HCT116 (cell line): ENCODE results near the gene SH3D19. TPM values are rescaled to one million over a fixed set of nuclear protein-coding genes. Genes with fewer than 3 reads are reported as not detected.

Experiments used
- ATAC-seq: fragments of 200-7000 bp; cut with Tn5 transposase; 2 replicates; pipeline ENCODE4 v1.9.1; 2020; ENCODE audit warnings: mild to moderate bottlenecking, moderate library complexity
- BruUV-seq: library from RNA; stranded (reverse); fragments of 400-500 nt; replicated peaks from 2 replicates; lab custom pipeline; 2021; lab: Mats Ljungman, UMichigan
- CTCF ChIA-PET: fragments of 300-600 bp; sonication (Branson Sonifier 250); formaldehyde crosslinking; loops from one replicate; lab custom pipeline; 2021; ENCODE audit warnings: antibody characterized with exemption; lab: Charles Lee
- POLR2A ChIA-PET: fragments of 300-600, 350-600 bp; sonication (Branson Sonifier 250); formaldehyde crosslinking; loops from one replicate; lab custom pipeline; 2021; ENCODE audit warnings: antibody characterized with exemption; lab: Charles Lee
- RAD21 ChIA-PET, 2 experiments: fragments of 300-600 bp; sonication (Branson Sonifier 250); formaldehyde crosslinking; loops; one replicate each; lab custom pipeline; 2023; ENCODE audit warnings: low total read pairs in 2 of 2; ENCODE audit not compliant: uncharacterized antibody in 2 of 2, unreplicated experiment in 2 of 2, low non-redundant PET in 1 of 2; lab: Charles Lee
- DNase-seq: peaks from one replicate; pipeline ENCODE4 v3.0.0-alpha.2; 2010; ENCODE audit warnings: low read depth, low spot score
- H2AFZ ChIP-seq: fragments of 200-600 bp; shearing (Covaris generic), sonication (generic); 2 replicates; pipeline ENCODE4 v1.6.1; 2017; ENCODE audit warnings: low read depth, mixed run types, mixed read lengths, antibody characterized with exemption, low read length; ENCODE audit not compliant: poor library complexity, severe bottlenecking
- H3K27ac ChIP-seq: 2 replicates; pipeline ENCODE4 v1.5.1; 2012; ENCODE audit warnings: low read depth, low read length
- H3K27me3 ChIP-seq: fragments of 200-600 bp; sonication (generic); 2 replicates; pipeline ENCODE4 v1.6.1; 2016; ENCODE audit warnings: mixed run types, low read length, mixed read lengths; ENCODE audit not compliant: insufficient read depth
- H3K36me3 ChIP-seq, 2 experiments: fragments of 200-500 bp in 1 of 2; fragments of 200-600 bp in 1 of 2; sonication (Bioruptor generic) in 1 of 2; sonication (generic) in 1 of 2; 2 replicates each; pipeline versions ENCODE4 v1.5.1 to v1.6.1; 2014 to 2016; ENCODE audit warnings: low read length in 2 of 2, inconsistent platforms in 1 of 2, mixed read lengths in 1 of 2, mixed run types in 1 of 2; ENCODE audit not compliant: insufficient read depth in 2 of 2, control insufficient read depth in 1 of 2
- H3K4me1 ChIP-seq, 2 experiments: fragments of 200-600 bp in 1 of 2; sonication (generic) in 1 of 2; 2 replicates each; pipeline versions ENCODE4 v1.5.1 to v1.6.1; 2012 to 2017; ENCODE audit warnings: low read length in 2 of 2, inconsistent platforms in 1 of 2, mild to moderate bottlenecking in 1 of 2, mixed read lengths in 1 of 2, mixed run types in 1 of 2, moderate library complexity in 1 of 2; ENCODE audit not compliant: insufficient read depth in 2 of 2, control insufficient read depth in 1 of 2
- H3K4me2 ChIP-seq: fragments of 200-600 bp; sonication (generic); 2 replicates; pipeline ENCODE4 v1.6.1; 2017; ENCODE audit warnings: mixed run types, low read length, mixed read lengths
- H3K4me3 ChIP-seq, 2 experiments: fragments of 200-600 bp in 1 of 2; sonication (generic) in 1 of 2; replicated peaks in 1 of 2; 2 replicates each; pipeline ENCODE4 v1.5.1; 2011 to 2016; ENCODE audit warnings: low read length in 2 of 2, control low read depth in 1 of 2, low read depth in 1 of 2, mild to moderate bottlenecking in 1 of 2, mixed read lengths in 1 of 2, mixed run types in 1 of 2
- H3K79me2 ChIP-seq: fragments of 200-600 bp; sonication (generic); 2 replicates; pipeline ENCODE4 v1.6.1; 2017; ENCODE audit warnings: mild to moderate bottlenecking, mixed run types, low read length, moderate library complexity, mixed read lengths; ENCODE audit not compliant: insufficient read depth
- H3K9ac ChIP-seq: fragments of 200-600 bp; sonication (generic); 2 replicates; pipeline ENCODE4 v1.6.1; 2016; ENCODE audit warnings: low read length, mixed read lengths
- H3K9me2 ChIP-seq: fragments of 200-600 bp; sonication (generic), shearing (Covaris generic); 2 replicates; pipeline ENCODE4 v1.6.1; 2017; ENCODE audit warnings: mixed run types, mild to moderate bottlenecking, moderate library complexity; ENCODE audit not compliant: insufficient read depth
- H3K9me3 ChIP-seq, 2 experiments: fragments of 200-500 bp in 1 of 2; fragments of 200-600 bp in 1 of 2; sonication (Bioruptor generic) in 1 of 2; sonication (generic) in 1 of 2; 2 replicates each; pipeline ENCODE4 v1.6.1; 2014 to 2017; ENCODE audit warnings: low read length in 2 of 2, mixed read lengths in 2 of 2, inconsistent platforms in 1 of 2, low read depth in 1 of 2, mild to moderate bottlenecking in 1 of 2, mixed run types in 1 of 2, moderate library complexity in 1 of 2; ENCODE audit not compliant: control insufficient read depth in 1 of 2, insufficient read depth in 1 of 2
- H4K20me1 ChIP-seq: fragments of 200-600 bp; sonication (generic), shearing (Covaris generic); 2 replicates; pipeline ENCODE4 v1.6.1; 2017; ENCODE audit warnings: mixed run types, mild to moderate bottlenecking, moderate library complexity; ENCODE audit not compliant: insufficient read depth
- CBX3 ChIP-seq: IDR thresholded peaks from 2 replicates; pipeline ENCODE4 v1.6.1; 2012; ENCODE audit warnings: low read depth
- ELF1 ChIP-seq: IDR thresholded peaks from 2 replicates; pipeline ENCODE4 v1.6.1; 2012; ENCODE audit warnings: low read depth, borderline replicate concordance
- EZH2phosphoT487 ChIP-seq: fragments of 200-600 bp; IDR thresholded peaks from 2 replicates; pipeline ENCODE4 v1.6.1; 2018; ENCODE audit warnings: antibody characterized with exemption, borderline replicate concordance
- FOSL1 ChIP-seq: IDR thresholded peaks from 2 replicates; pipeline ENCODE4 v1.6.1; 2012; ENCODE audit warnings: low read depth
- JUND ChIP-seq: IDR thresholded peaks from 2 replicates; pipeline ENCODE4 v1.6.1; 2012
- POLR2A ChIP-seq: IDR thresholded peaks from 2 replicates; pipeline ENCODE4 v1.7.0; 2011; ENCODE audit warnings: borderline replicate concordance; ENCODE audit not compliant: insufficient read depth, insufficient read length; ENCODE audit errors: extremely low read depth
- POLR2AphosphoS5 ChIP-seq: IDR thresholded peaks from 2 replicates; pipeline ENCODE4 v1.6.1; 2011; ENCODE audit warnings: mild to moderate bottlenecking, low read depth, low read length, moderate library complexity
- RAD21 ChIP-seq: IDR thresholded peaks from 2 replicates; pipeline ENCODE4 v1.6.1; 2012; ENCODE audit warnings: low read depth, mild to moderate bottlenecking
- SIN3A ChIP-seq: IDR thresholded peaks from 2 replicates; pipeline ENCODE4 v1.6.1; 2012; ENCODE audit warnings: low read depth
- SP1 ChIP-seq: IDR thresholded peaks from 2 replicates; pipeline ENCODE4 v1.6.1; 2012; ENCODE audit warnings: low read depth
- TCF7L2 ChIP-seq: IDR thresholded peaks from 2 replicates; pipeline ENCODE4 v1.7.0; 2011; ENCODE audit warnings: borderline replicate concordance, inconsistent platforms; ENCODE audit not compliant: insufficient read depth, insufficient read length; ENCODE audit errors: extremely low read depth
- YY1 ChIP-seq: IDR thresholded peaks from 2 replicates; pipeline ENCODE4 v1.6.1; 2011; ENCODE audit warnings: low read length, low read depth, moderate library complexity, mild to moderate bottlenecking; ENCODE audit not compliant: insufficient replicate concordance; ENCODE audit errors: extremely low read depth
- ZFX ChIP-seq: fragments of 450-650 bp; IDR thresholded peaks from 2 replicates; pipeline ENCODE4 v1.6.1; 2017
- ZNF274 ChIP-seq: fragments of 200-500 bp; sonication (Bioruptor generic); IDR thresholded peaks from 2 replicates; pipeline ENCODE4 v1.6.1; 2014; ENCODE audit warnings: mild to moderate bottlenecking, low read depth, low read length, inconsistent platforms
- intact Hi-C: fragments of 100-400 bp; cut with micrococcal nuclease; formaldehyde crosslinking; loops from 2 replicates; pipeline ENCODE4 v1.10.0; 2022
- total RNA-seq: library from RNA; stranded (reverse); gene quantifications from one replicate; pipeline ENCODE4 v1.2.1, GENCODE V29; 2021; ENCODE audit not compliant: unreplicated experiment
- TF ChIP-seq, protein P1 (sequence below), 3 experiments: fragments of 200-600 bp in 1 of 3; sonication (generic) in 1 of 3; IDR thresholded peaks in 2 of 3; conservative IDR thresholded peaks in 1 of 3; 2 replicates each; pipeline ENCODE4 v1.5.1; 2012 to 2017; ENCODE audit warnings: low read depth in 2 of 3, low read length in 2 of 3, antibody characterized with exemption in 1 of 3, borderline replicate concordance in 1 of 3, control low read depth in 1 of 3, mild to moderate bottlenecking in 1 of 3, mixed read lengths in 1 of 3, mixed run types in 1 of 3, moderate library complexity in 1 of 3; ENCODE audit not compliant: insufficient read depth in 1 of 3
- TF ChIP-seq, protein P2 (sequence below): IDR thresholded peaks from 2 replicates; pipeline ENCODE4 v1.6.1; 2012; ENCODE audit warnings: low read depth

Gene SH3D19
- total RNA-seq, 1 experiment from 2014 or later: 37.5 TPM

DNA sequence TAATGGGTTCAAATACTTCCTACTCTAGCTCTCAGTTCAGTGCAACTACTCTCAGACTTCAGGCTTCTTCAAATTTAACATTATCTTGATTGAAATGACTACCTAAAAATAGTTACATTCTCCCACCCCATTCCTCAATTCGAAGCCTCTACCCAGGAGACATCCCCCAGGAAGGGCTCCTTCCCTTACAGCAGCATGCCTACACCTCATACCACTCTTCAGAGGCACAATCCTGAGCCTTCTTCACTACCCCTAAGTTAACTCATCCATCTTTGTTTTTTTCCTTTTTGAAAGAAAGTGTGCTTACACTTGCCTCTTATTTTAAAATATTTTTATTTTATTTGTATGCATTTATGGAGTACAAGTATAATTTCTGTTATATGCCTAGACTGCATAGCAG, 65.7 kb downstream of the SH3D19 start:
- Histone ChIP-seq H3K9me3 (no peaks in the 10 kb centered on the region), H3K9ac (no peak overlapping the region), H3K79me2 (peaks cover 9% of the 10 kb centered on the region; the same call in 1 of the 2 replicates), H3K4me2 (no peak overlapping the region), H3K9me2 (no peaks in the 10 kb centered on the region), H3K4me3 (no peak overlapping the region), H3K36me3 (no peaks in the 10 kb centered on the region; a peak in 1 of 4 replicates), H3K27ac (no peak overlapping the region), H2AFZ (no peak overlapping the region), H4K20me1 (no peaks in the 10 kb centered on the region), H3K4me1 (peaks cover 0 to 16% of the 10 kb centered on the region in 2 experiments; a peak in 1 of 4 replicates), H3K27me3 (no peaks in the 10 kb centered on the region)
- ChIA-PET CTCF (no interaction called here), POLR2A (no interaction called here), RAD21 (no interaction called here)
- ATAC-seq (no peak), DNase-seq (no peak)
- intact Hi-C loops: no loop called here
- no TSS peak for BruUV-seq
- TF ChIP-seq ELF1 (no peak), JUND (no peak), ZFX (no peak), TCF7L2 (no peak), POLR2AphosphoS5 (no peak), SP1 (no peak), CBX3 (no peak)
- TF ChIP-seq, protein P1, sequence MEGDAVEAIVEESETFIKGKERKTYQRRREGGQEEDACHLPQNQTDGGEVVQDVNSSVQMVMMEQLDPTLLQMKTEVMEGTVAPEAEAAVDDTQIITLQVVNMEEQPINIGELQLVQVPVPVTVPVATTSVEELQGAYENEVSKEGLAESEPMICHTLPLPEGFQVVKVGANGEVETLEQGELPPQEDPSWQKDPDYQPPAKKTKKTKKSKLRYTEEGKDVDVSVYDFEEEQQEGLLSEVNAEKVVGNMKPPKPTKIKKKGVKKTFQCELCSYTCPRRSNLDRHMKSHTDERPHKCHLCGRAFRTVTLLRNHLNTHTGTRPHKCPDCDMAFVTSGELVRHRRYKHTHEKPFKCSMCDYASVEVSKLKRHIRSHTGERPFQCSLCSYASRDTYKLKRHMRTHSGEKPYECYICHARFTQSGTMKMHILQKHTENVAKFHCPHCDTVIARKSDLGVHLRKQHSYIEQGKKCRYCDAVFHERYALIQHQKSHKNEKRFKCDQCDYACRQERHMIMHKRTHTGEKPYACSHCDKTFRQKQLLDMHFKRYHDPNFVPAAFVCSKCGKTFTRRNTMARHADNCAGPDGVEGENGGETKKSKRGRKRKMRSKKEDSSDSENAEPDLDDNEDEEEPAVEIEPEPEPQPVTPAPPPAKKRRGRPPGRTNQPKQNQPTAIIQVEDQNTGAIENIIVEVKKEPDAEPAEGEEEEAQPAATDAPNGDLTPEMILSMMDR (IDR thresholded peaks at IDR 0.05 in 2 of 3, conservative IDR thresholded peaks at IDR 0.05 in 1 of 3; ENCODE audit: borderline replicate concordance in 1 of 3, insufficient read depth in 1 of 3, low read depth in 2 of 3, low read length in 2 of 3): no peak

DNA sequence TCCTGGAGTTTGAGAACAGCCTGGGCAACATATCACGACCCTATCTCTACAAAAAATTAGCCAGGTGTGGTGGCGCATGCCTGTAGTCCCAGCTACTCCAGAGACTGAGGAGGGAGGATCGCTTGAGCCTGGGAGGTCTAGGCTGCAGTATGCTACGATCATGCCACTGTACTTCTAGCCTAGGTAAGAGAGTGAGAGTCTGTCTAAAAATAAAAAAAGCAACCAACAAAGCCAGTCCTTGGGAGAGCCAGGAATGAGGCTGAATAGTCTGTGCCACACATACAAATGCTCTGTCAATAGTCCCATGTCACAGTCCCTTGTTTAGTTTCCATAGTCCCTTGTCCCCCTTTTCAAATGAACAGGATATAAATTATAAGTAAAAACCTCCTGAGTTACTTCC, 67.7 kb downstream of the SH3D19 start:
- Histone ChIP-seq H3K9me3 (no peaks in the 10 kb centered on the region), H3K4me3 (no peak overlapping the region), H2AFZ (no peak overlapping the region), H3K4me2 (peak overlapping the region; percentile 3; the same call in 1 of the 2 replicates), H3K9ac (no peak overlapping the region), H3K4me1 (peaks cover 0 to 16% of the 10 kb centered on the region in 2 experiments; a peak in 1 of 4 replicates), H3K9me2 (no peaks in the 10 kb centered on the region), H3K27ac (no peak overlapping the region), H4K20me1 (no peaks in the 10 kb centered on the region), H3K79me2 (peaks cover 10% of the 10 kb centered on the region; the same call in 1 of the 2 replicates), H3K27me3 (no peaks in the 10 kb centered on the region), H3K36me3 (no peaks in the 10 kb centered on the region; a peak in 1 of 4 replicates)
- ChIA-PET RAD21 (no interaction called here), POLR2A (no interaction called here), CTCF (no interaction called here)
- no TSS peak for BruUV-seq
- intact Hi-C loops: no loop called here
- no peak for ATAC-seq
- no peak for DNase-seq
- TF ChIP-seq ELF1 (no peak), POLR2AphosphoS5 (no peak), RAD21 (no peak), EZH2phosphoT487 (no peak), FOSL1 (no peak), SP1 (no peak), SIN3A (no peak), TCF7L2 (no peak), POLR2A (no peak), YY1 (no peak), ZNF274 (no peak), CBX3 (no peak)
- TF ChIP-seq, protein P2, sequence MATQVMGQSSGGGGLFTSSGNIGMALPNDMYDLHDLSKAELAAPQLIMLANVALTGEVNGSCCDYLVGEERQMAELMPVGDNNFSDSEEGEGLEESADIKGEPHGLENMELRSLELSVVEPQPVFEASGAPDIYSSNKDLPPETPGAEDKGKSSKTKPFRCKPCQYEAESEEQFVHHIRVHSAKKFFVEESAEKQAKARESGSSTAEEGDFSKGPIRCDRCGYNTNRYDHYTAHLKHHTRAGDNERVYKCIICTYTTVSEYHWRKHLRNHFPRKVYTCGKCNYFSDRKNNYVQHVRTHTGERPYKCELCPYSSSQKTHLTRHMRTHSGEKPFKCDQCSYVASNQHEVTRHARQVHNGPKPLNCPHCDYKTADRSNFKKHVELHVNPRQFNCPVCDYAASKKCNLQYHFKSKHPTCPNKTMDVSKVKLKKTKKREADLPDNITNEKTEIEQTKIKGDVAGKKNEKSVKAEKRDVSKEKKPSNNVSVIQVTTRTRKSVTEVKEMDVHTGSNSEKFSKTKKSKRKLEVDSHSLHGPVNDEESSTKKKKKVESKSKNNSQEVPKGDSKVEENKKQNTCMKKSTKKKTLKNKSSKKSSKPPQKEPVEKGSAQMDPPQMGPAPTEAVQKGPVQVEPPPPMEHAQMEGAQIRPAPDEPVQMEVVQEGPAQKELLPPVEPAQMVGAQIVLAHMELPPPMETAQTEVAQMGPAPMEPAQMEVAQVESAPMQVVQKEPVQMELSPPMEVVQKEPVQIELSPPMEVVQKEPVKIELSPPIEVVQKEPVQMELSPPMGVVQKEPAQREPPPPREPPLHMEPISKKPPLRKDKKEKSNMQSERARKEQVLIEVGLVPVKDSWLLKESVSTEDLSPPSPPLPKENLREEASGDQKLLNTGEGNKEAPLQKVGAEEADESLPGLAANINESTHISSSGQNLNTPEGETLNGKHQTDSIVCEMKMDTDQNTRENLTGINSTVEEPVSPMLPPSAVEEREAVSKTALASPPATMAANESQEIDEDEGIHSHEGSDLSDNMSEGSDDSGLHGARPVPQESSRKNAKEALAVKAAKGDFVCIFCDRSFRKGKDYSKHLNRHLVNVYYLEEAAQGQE: no peak
